Measurements from ENCODE around the gene BMP5. TPM values are rescaled to one million over a fixed set of nuclear protein-coding genes. Genes with fewer than 3 reads are reported as not detected.

The BMP5 gene
- polyA plus RNA-seq, 3 donors = not detected

- Histone ChIP-seq H3K9me3 (replicated peaks in 1 of 2; ENCODE audit: control insufficient read depth in 1 of 2, insufficient read depth in 1 of 2, low read length in 2 of 2) (no peaks in the 10 kb centered on the region), H3K36me3 (replicated peaks in 1 of 2; ENCODE audit: control insufficient read depth in 1 of 2, insufficient read depth in 2 of 2, low read length in 2 of 2) (no peaks in the 10 kb centered on the region), H3K9ac (ENCODE audit: insufficient read depth, low read length, poor library complexity, severe bottlenecking) (no peak overlapping the region), H3K27ac (ENCODE audit: low read depth in 1 of 2, low read length in 2 of 2) (no peak overlapping the region), H4K20me1 (ENCODE audit: insufficient read depth, low read length) (no peaks in the 10 kb centered on the region), H3K27me3 (ENCODE audit: control insufficient read depth in 2 of 2, insufficient read depth in 2 of 2, low read length in 2 of 2) (no peaks in the 10 kb centered on the region), H3K4me3 (replicated peaks in 1 of 3; ENCODE audit: low read depth in 2 of 3, low read length in 3 of 3) (no peak overlapping the region), H3K4me2 (replicated peaks; ENCODE audit: extremely low read depth, low read length, poor library complexity, severe bottlenecking) (no peak overlapping the region), H2AFZ (ENCODE audit: insufficient read depth, low read depth, low read length, poor library complexity, severe bottlenecking) (no peak overlapping the region), H3K79me2 (ENCODE audit: insufficient read depth, low read length) (no peaks in the 10 kb centered on the region), H3K4me1 (ENCODE audit: control insufficient read depth in 1 of 2, insufficient read depth in 2 of 2, low read length in 2 of 2) (no peaks in the 10 kb centered on the region)
- no peaks in the 10 kb centered on the region for H3K4me1 Mint-ChIP-seq
- intact Hi-C loops (cut with micrococcal nuclease) = no loop called here
- no peak overlapping the region for H3K27ac Mint-ChIP-seq
- 89% methylated on average over 3 of the region's 9 CpGs for WGBS (ENCODE audit: insufficient coverage)
- peaks cover 0 to 2% (median 0%) of the 10 kb centered on the region in 7 donors for H3K9me3 Mint-ChIP-seq
- H3K27me3 Mint-ChIP-seq (ENCODE audit: low read depth in 3 of 3) = no peaks in the 10 kb centered on the region
- H3K36me3 Mint-ChIP-seq = no peaks in the 10 kb centered on the region
- no peak for TF ChIP-seq CTCF (IDR thresholded peaks at IDR 0.05)
- H3K4me3 Mint-ChIP-seq = no peak overlapping the region
- DNase-seq = no peak
Measured at GRCh38 chr6:55773620-55774216, 101.7 kb downstream of the BMP5 start.

- H3K79me2 ChIP-seq (ENCODE audit: insufficient read depth, low read length) = no peaks in the 10 kb centered on the region
- 60% methylated on average over 1 of the region's 3 CpGs for WGBS (ENCODE audit: insufficient coverage)
- Mint-ChIP-seq H3K27ac (no peak overlapping the region), H3K4me3 (no peak overlapping the region), H3K4me1 (no peaks in the 10 kb centered on the region), H3K9me3 (no peaks in the 10 kb centered on the region), H3K36me3 (no peaks in the 10 kb centered on the region), H3K27me3 (ENCODE audit: low read depth in 3 of 3) (no peaks in the 10 kb centered on the region)
- intact Hi-C loops (cut with micrococcal nuclease) = no loop called here
- H3K27ac ChIP-seq (ENCODE audit: low read depth in 1 of 2, low read length in 2 of 2) = no peak overlapping the region
- no peak overlapping the region for H3K9ac ChIP-seq (ENCODE audit: insufficient read depth, low read length, poor library complexity, severe bottlenecking)
- DNase-seq = no peak
- no peaks in the 10 kb centered on the region for H4K20me1 ChIP-seq (ENCODE audit: insufficient read depth, low read length)
- H3K4me3 ChIP-seq (replicated peaks in 1 of 3; ENCODE audit: low read depth in 2 of 3, low read length in 3 of 3) = no peak overlapping the region
- H2AFZ ChIP-seq (ENCODE audit: insufficient read depth, low read depth, low read length, poor library complexity, severe bottlenecking) = no peak overlapping the region
- no peak for TF ChIP-seq CTCF (IDR thresholded peaks at IDR 0.05)
- H3K9me3 ChIP-seq (replicated peaks in 1 of 2; ENCODE audit: control insufficient read depth in 1 of 2, insufficient read depth in 1 of 2, low read length in 2 of 2) = no peaks in the 10 kb centered on the region
- no peaks in the 10 kb centered on the region for H3K27me3 ChIP-seq (ENCODE audit: control insufficient read depth in 2 of 2, insufficient read depth in 2 of 2, low read length in 2 of 2)
- H3K4me2 ChIP-seq (replicated peaks; ENCODE audit: extremely low read depth, low read length, poor library complexity, severe bottlenecking) = no peak overlapping the region
- H3K4me1 ChIP-seq (ENCODE audit: control insufficient read depth in 1 of 2, insufficient read depth in 2 of 2, low read length in 2 of 2) = no peaks in the 10 kb centered on the region
- H3K36me3 ChIP-seq (replicated peaks in 1 of 2; ENCODE audit: control insufficient read depth in 1 of 2, insufficient read depth in 2 of 2, low read length in 2 of 2) = no peaks in the 10 kb centered on the region
Measured at GRCh38 chr6:55772730-55773129, 102.7 kb downstream of the BMP5 start.

Measured in CD14-positive monocyte (primary cell).